Vagina (tissue), 2 donors: ENCODE measurements around the gene WNK2. TPM values are rescaled to one million over a fixed set of nuclear protein-coding genes. Genes with fewer than 3 reads are reported as not detected.

Experiments used
- DNase-seq, 2 donors: peaks; one replicate each; pipeline ENCODE4 v3.0.0-alpha.2; 2017; ENCODE audit errors: extremely low spot score in 2 of 2
- H3K27ac ChIP-seq: fragments of 200-600 bp; sonication (generic); one replicate; pipeline ENCODE4 v1.5.1; 2019
- H3K27me3 ChIP-seq: fragments of 200-600 bp; sonication (generic); one replicate; pipeline ENCODE4 v1.5.1; 2019
- H3K36me3 ChIP-seq, 2 donors: fragments of 200-600 bp; sonication (generic); one replicate each; pipeline ENCODE4 v1.5.1; 2017 to 2019
- H3K4me1 ChIP-seq: fragments of 200-600 bp; sonication (generic); one replicate; pipeline ENCODE4 v1.5.1; 2019
- H3K4me3 ChIP-seq, 2 donors: fragments of 200-600 bp; sonication (generic); 1 replicate in 1 of 2; 2 replicates in 1 of 2; pipeline ENCODE4 v1.5.1; 2016 to 2019
- H3K9me3 ChIP-seq: fragments of 200-600 bp; sonication (generic); one replicate; pipeline ENCODE4 v1.5.1; 2019
- CTCF ChIP-seq, 3 experiments: fragments of 450-650 bp in 2 of 3; fragments of 200-600 bp in 1 of 3; sonication (generic) in 1 of 3; IDR thresholded peaks; one replicate each; pipeline ENCODE4 v1.5.1; 2017 to 2019; ENCODE audit warnings: antibody characterized with exemption in 3 of 3, mild to moderate bottlenecking in 2 of 3, moderate library complexity in 2 of 3
- POLR2A ChIP-seq, 2 donors: fragments of 450-650 bp; IDR thresholded peaks; one replicate each; pipeline ENCODE4 v1.6.1; 2017; ENCODE audit warnings: antibody characterized with exemption in 2 of 2, mild to moderate bottlenecking in 2 of 2, moderate library complexity in 2 of 2
- POLR2AphosphoS5 ChIP-seq, 2 donors: sonication (generic); formaldehyde crosslinking; IDR thresholded peaks; one replicate each; pipeline ENCODE4 v1.9.0; 2017; ENCODE audit warnings: antibody characterized with exemption in 2 of 2, mild to moderate bottlenecking in 2 of 2, low read depth in 1 of 2; ENCODE audit not compliant: insufficient read depth in 1 of 2
- intact Hi-C: fragments of 100-400 bp; cut with DNase I; formaldehyde crosslinking; loops from one replicate; pipeline ENCODE4 v1.15.1; 2023
- total RNA-seq: library from RNA; depleted of rRNA; stranded (reverse); fragments of >200 nt; gene quantifications from one replicate; pipeline ENCODE4 v1.2.3, GENCODE V29; 2016

Gene WNK2
- total RNA-seq, 1 donor from 2014 or later, result 24.8 TPM

GRCh38 chr9:93244510-93245436 is 60.8 kb downstream of the WNK2 start:
- Histone ChIP-seq H3K27ac (no peak overlapping the region), H3K4me1 (no peaks in the 10 kb centered on the region), H3K36me3 (no peaks in the 10 kb centered on the region), H3K4me3 (no peak overlapping the region), H3K9me3 (no peaks in the 10 kb centered on the region), H3K27me3 (no peaks in the 10 kb centered on the region)
- intact Hi-C loops, result no loop called here
- no peak for TF ChIP-seq POLR2A (IDR thresholded peaks at IDR 0.05)
- TF ChIP-seq POLR2AphosphoS5 (IDR thresholded peaks at IDR 0.05; ENCODE audit: insufficient read depth in 1 of 2, low read depth in 1 of 2), result no peak
- TF ChIP-seq CTCF (IDR thresholded peaks at IDR 0.05), result no peak
- no peak for DNase-seq

- TF ChIP-seq POLR2AphosphoS5 (IDR thresholded peaks at IDR 0.05; ENCODE audit: insufficient read depth in 1 of 2, low read depth in 1 of 2) (no peak), CTCF (IDR thresholded peaks at IDR 0.05) (no peak), POLR2A (IDR thresholded peaks at IDR 0.05) (no peak)
- DNase-seq, result no peak
- H3K27me3 ChIP-seq, result no peaks in the 10 kb centered on the region
- no peak overlapping the region for H3K27ac ChIP-seq
- H3K36me3 ChIP-seq, result no peaks in the 10 kb centered on the region
- H3K4me3 ChIP-seq, result no peak overlapping the region
- intact Hi-C loops, result no loop called here
- no peaks in the 10 kb centered on the region for H3K9me3 ChIP-seq
- no peaks in the 10 kb centered on the region for H3K4me1 ChIP-seq
Observed at GRCh38 chr9:93245437-93245970, 61.6 kb downstream of the WNK2 start.

GRCh38 chr9:93246111-93246510 is 62.2 kb downstream of the WNK2 start:
- no peaks in the 10 kb centered on the region for H3K4me1 ChIP-seq
- no peaks in the 10 kb centered on the region for H3K9me3 ChIP-seq
- H3K4me3 ChIP-seq, result no peak overlapping the region
- TF ChIP-seq POLR2AphosphoS5 (IDR thresholded peaks at IDR 0.05; ENCODE audit: insufficient read depth in 1 of 2, low read depth in 1 of 2) (no peak), CTCF (IDR thresholded peaks at IDR 0.05) (no peak)
- intact Hi-C loops, result no loop called here
- H3K36me3 ChIP-seq, result no peaks in the 10 kb centered on the region
- DNase-seq, result no peak
- no peaks in the 10 kb centered on the region for H3K27me3 ChIP-seq
- H3K27ac ChIP-seq, result no peak overlapping the region

- no peak for DNase-seq
- no peaks in the 10 kb centered on the region for H3K27me3 ChIP-seq
- no peaks in the 10 kb centered on the region for H3K9me3 ChIP-seq
- TF ChIP-seq CTCF (IDR thresholded peaks at IDR 0.05) (no peak), POLR2AphosphoS5 (IDR thresholded peaks at IDR 0.05; ENCODE audit: insufficient read depth in 1 of 2, low read depth in 1 of 2) (no peak), POLR2A (IDR thresholded peaks at IDR 0.05) (no peak)
- intact Hi-C loops, result no loop called here
- H3K27ac ChIP-seq, result no peak overlapping the region
- no peaks in the 10 kb centered on the region for H3K4me1 ChIP-seq
- no peaks in the 10 kb centered on the region for H3K36me3 ChIP-seq
- H3K4me3 ChIP-seq, result no peak overlapping the region
Observed at GRCh38 chr9:93246526-93246925, 62.6 kb downstream of the WNK2 start.
